GM18526 (cell line): Measurements from ENCODE around the gene PMP22.

Source experiments
- POLR2A ChIP-seq: IDR thresholded peaks from 3 replicates; pipeline ENCODE4 v1.6.1; 2011; ENCODE audit not compliant: insufficient read length; ENCODE audit errors: extremely low read depth

The PMP22 gene

GRCh38 chr17:15263206-15263579 is 1.9 kb downstream of the PMP22 start:
- TF ChIP-seq POLR2A: no peak

GRCh38 chr17:15262291-15263205 is 2.6 kb downstream of the PMP22 start:
- no peak for TF ChIP-seq POLR2A

GRCh38 chr17:15261802-15262290 is 3.3 kb downstream of the PMP22 start:
- TF ChIP-seq POLR2A: no peak

GRCh38 chr17:15261258-15261801 is 3.8 kb downstream of the PMP22 start:
- TF ChIP-seq POLR2A: no peak

GRCh38 chr17:15260376-15261257 is 4.5 kb downstream of the PMP22 start:
- no peak for TF ChIP-seq POLR2A

GRCh38 chr17:15257796-15258512 is 7.2 kb downstream of the PMP22 start:
- no peak for TF ChIP-seq POLR2A

GRCh38 chr17:15257258-15257788 is 7.8 kb downstream of the PMP22 start:
- TF ChIP-seq POLR2A: no peak

GRCh38 chr17:15256689-15257088 is 8.4 kb downstream of the PMP22 start:
- TF ChIP-seq POLR2A: no peak

- TF ChIP-seq POLR2A: no peak
These were observed 9.2 kb downstream of the PMP22 start for GRCh38 chr17:15255713-15256454.

GRCh38 chr17:15250135-15250860 is 14.8 kb downstream of the PMP22 start:
- no peak for TF ChIP-seq POLR2A

- no peak for TF ChIP-seq POLR2A
These were observed 15.6 kb downstream of the PMP22 start for GRCh38 chr17:15249487-15249886.

- no peak for TF ChIP-seq POLR2A
These were observed 17.1 kb downstream of the PMP22 start for GRCh38 chr17:15247891-15248529.

- no peak for TF ChIP-seq POLR2A
These were observed 20.1 kb downstream of the PMP22 start for GRCh38 chr17:15245054-15245453.

- no peak for TF ChIP-seq POLR2A
These were observed 24.5 kb downstream of the PMP22 start for GRCh38 chr17:15240644-15241043.
